Large intestine (tissue), 3 donors: ENCODE results near the gene SOX14. TPM values are rescaled to one million over a fixed set of nuclear protein-coding genes. Genes with fewer than 3 reads are reported as not detected.

Source experiments
- DNase-seq, 2 donors: peaks; one replicate each; pipeline versions ENCODE4 v3.0.0 to v3.0.0-alpha.2; 2013
- H3K27ac ChIP-seq: one replicate; pipeline ENCODE4 v1.5.1; 2013; ENCODE audit warnings: low read length
- H3K27me3 ChIP-seq: 2 replicates; pipeline ENCODE4 v1.6.1; 2013; ENCODE audit warnings: low read length; ENCODE audit not compliant: control insufficient read depth, insufficient read depth
- H3K36me3 ChIP-seq: 2 replicates; pipeline ENCODE4 v1.6.1; 2013; ENCODE audit warnings: low read length; ENCODE audit not compliant: control insufficient read depth, insufficient read depth
- H3K4me1 ChIP-seq: one replicate; pipeline ENCODE4 v1.6.1; 2013; ENCODE audit warnings: low read length; ENCODE audit not compliant: control insufficient read depth, insufficient read depth
- H3K4me3 ChIP-seq: one replicate; pipeline ENCODE4 v1.5.1; 2013; ENCODE audit warnings: low read length
- H3K9me3 ChIP-seq: one replicate; pipeline ENCODE4 v1.6.1; 2013; ENCODE audit warnings: mild to moderate bottlenecking, low read depth, low read length, moderate library complexity; ENCODE audit not compliant: control insufficient read depth
- WGBS: methylation state at CpG from one replicate; pipeline ENCODE4 v1.1.5; 2013; ENCODE audit warnings: low lambda C conversion rate; ENCODE audit not compliant: insufficient coverage; 5-methylcytosine and 5-hydroxymethylcytosine counted together
- polyA plus RNA-seq: library from polyadenylated mRNA; unstranded; fragments of 120-200 nt; gene quantifications from one replicate; pipeline ENCODE4 v1.2.1, GENCODE V29; 2013

SOX14 gene
- polyA plus RNA-seq, 1 donor = not detected

GRCh38 chr3:137792626-137793271 lies 28.6 kb downstream of the SOX14 start:
- H3K9me3 ChIP-seq = no peaks in the 10 kb centered on the region
- no peaks in the 10 kb centered on the region for H3K4me1 ChIP-seq
- no CpG with 5 or more reads among the region's 3 CpGs for WGBS
- no peak overlapping the region for H3K4me3 ChIP-seq
- no peak overlapping the region for H3K27ac ChIP-seq
- H3K36me3 ChIP-seq = no peaks in the 10 kb centered on the region
- DNase-seq = no peak
- no peaks in the 10 kb centered on the region for H3K27me3 ChIP-seq

GRCh38 chr3:137796993-137797392 lies 32.9 kb downstream of the SOX14 start:
- no peak for DNase-seq
- no CpG with 5 or more reads among the region's 3 CpGs for WGBS
- Histone ChIP-seq H3K4me3 (no peak overlapping the region), H3K27me3 (no peaks in the 10 kb centered on the region), H3K9me3 (no peaks in the 10 kb centered on the region), H3K4me1 (no peaks in the 10 kb centered on the region), H3K36me3 (no peaks in the 10 kb centered on the region), H3K27ac (no peak overlapping the region)

DNA sequence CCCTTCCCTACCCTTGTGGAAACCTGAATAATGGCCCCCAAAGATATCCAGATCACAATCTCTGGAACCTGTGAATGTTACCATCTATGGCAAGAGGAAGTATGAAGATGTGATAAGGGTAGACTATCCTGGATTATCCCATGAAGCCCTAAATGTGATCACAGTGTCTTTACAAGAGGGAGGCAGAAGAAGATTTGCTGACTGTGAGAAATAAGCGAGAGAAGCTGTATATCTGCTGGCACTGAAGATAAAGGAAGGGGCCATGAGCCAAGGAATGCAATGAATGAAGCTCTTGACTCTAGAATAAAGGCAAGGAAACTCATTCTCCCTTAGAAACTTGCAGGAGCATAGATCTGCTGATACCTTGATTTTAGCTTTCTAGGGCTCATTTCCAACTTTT lies 39.1 kb downstream of the SOX14 start:
- H3K27me3 ChIP-seq = no peaks in the 10 kb centered on the region
- DNase-seq = no peak
- H3K27ac ChIP-seq = no peak overlapping the region
- H3K4me1 ChIP-seq = no peaks in the 10 kb centered on the region
- H3K36me3 ChIP-seq = no peaks in the 10 kb centered on the region
- no CpG with 5 or more reads among the region's 1 CpG for WGBS
- H3K9me3 ChIP-seq = no peaks in the 10 kb centered on the region
- H3K4me3 ChIP-seq = no peak overlapping the region

GRCh38 chr3:137807998-137808397 lies 43.9 kb downstream of the SOX14 start:
- Histone ChIP-seq H3K27ac (no peak overlapping the region), H3K9me3 (no peaks in the 10 kb centered on the region), H3K27me3 (no peaks in the 10 kb centered on the region), H3K36me3 (no peaks in the 10 kb centered on the region), H3K4me1 (no peaks in the 10 kb centered on the region), H3K4me3 (no peak overlapping the region)
- WGBS = no CpG with 5 or more reads among the region's 9 CpGs
- no peak for DNase-seq

GRCh38 chr3:137809509-137809908 lies 45.4 kb downstream of the SOX14 start:
- no peaks in the 10 kb centered on the region for H3K27me3 ChIP-seq

DNA sequence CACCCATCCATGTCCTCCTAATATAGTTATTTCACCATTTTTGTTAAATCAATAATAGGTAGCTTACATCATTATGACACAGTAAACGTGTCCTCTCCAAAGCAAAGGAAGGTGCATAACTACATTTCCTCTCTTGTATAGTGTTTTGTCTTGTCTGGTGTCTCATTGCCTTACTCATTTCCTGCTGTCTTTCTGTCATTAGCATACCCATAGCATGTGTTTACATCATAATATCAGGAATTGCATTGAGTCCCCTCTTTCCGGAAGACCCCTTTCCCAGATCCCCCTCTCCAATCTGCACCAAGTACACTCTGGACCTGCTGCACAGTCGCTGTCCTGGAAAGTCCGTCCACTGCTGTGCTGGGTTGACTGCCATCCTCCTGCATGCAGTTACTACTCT lies 47.9 kb downstream of the SOX14 start:
- no peak overlapping the region for H3K4me3 ChIP-seq
- no CpG with 5 or more reads among the region's 4 CpGs for WGBS
- no peaks in the 10 kb centered on the region for H3K4me1 ChIP-seq
- H3K9me3 ChIP-seq = no peaks in the 10 kb centered on the region
- no peaks in the 10 kb centered on the region for H3K27me3 ChIP-seq
- H3K27ac ChIP-seq = no peak overlapping the region
- H3K36me3 ChIP-seq = no peaks in the 10 kb centered on the region
- DNase-seq = no peak

More at GRCh38 chr3:137809509-137809908, 45.4 kb downstream of the SOX14 start:
- no peak for DNase-seq
- no peak overlapping the region for H3K27ac ChIP-seq
- H3K4me3 ChIP-seq = no peak overlapping the region
- no peaks in the 10 kb centered on the region for H3K4me1 ChIP-seq
- H3K36me3 ChIP-seq = no peaks in the 10 kb centered on the region
- no peaks in the 10 kb centered on the region for H3K9me3 ChIP-seq

DNA sequence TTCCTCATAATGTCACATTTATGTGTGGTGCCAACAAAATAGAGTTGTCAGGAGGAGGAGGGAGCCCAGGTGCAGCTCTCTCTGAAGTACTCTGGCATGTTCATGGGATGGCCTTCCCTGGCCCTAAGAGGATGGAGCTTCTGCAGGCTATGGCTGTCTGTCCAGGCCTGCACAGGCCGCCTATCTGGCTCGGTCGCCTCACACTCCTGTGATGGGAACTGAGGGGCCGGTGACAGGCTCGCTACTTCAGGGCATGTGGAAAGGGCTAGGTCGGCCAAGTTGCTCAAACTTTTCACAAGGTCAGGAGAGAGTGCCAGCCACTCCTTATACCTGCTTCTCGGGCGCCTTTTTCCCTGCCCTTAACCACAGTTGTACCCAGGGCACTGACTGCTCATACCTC lies 51.1 kb downstream of the SOX14 start:
- Histone ChIP-seq H3K9me3 (no peaks in the 10 kb centered on the region), H3K27me3 (no peaks in the 10 kb centered on the region), H3K4me1 (no peaks in the 10 kb centered on the region), H3K36me3 (no peaks in the 10 kb centered on the region), H3K4me3 (no peak overlapping the region), H3K27ac (no peak overlapping the region)
- DNase-seq = no peak
- no CpG with 5 or more reads among the region's 8 CpGs for WGBS

Other genes starting within 250 kb of the SOX14 start
- gene CLDN18, start 245.8 kb downstream of the SOX14 start, polyA plus RNA-seq = 4.1 TPM